Measurements from ENCODE around the gene DPRX.
"Not testable (repeated sequence)": the region's sequence is repeated elsewhere in the genome, so short reads cannot be mapped to it uniquely, and the experiment has no call there.

Gene DPRX

DNA sequence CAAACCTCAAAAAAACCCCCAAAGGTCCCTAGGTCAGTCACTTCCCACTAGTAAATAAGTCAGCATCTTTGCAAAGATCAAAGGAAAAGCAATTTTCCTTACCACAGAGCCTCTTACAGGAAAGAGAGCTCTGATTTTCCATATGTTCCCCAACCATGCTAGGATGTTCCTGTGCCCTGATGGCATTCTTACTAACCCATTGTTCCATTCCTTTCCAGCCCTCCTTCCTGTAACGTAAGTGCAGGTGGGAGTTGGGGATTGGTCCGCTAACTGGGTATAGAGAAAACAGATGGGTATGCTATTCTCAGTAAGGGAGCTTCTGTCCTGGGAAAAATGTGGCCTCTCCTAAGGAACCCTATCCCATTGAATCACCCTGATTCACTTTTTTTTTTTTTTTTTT, 14.3 kb downstream of the DPRX start:
- DNase-seq (ENCODE audit: low spot score), result no peak

DNA sequence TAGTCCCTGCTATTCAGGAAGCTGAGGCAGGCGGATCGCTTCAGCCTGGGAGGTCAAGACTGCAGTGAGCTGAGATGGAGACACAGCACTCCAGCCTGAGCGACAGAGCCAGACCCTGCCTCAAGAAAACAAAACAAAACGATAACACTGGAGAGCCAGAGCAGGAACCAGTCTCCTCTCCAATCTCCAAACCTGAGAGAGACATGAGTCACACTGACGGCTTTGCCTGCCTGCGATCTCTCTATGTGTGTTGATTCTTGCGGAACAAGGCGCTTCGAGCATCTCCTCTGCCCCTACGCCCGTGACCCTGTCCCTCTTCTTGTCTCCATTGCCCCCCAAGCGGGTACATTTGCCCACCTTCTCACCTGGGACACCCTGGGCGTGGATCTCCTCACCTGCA, 15.6 kb downstream of the DPRX start:
- DNase-seq (ENCODE audit: low spot score), result no peak

DNA sequence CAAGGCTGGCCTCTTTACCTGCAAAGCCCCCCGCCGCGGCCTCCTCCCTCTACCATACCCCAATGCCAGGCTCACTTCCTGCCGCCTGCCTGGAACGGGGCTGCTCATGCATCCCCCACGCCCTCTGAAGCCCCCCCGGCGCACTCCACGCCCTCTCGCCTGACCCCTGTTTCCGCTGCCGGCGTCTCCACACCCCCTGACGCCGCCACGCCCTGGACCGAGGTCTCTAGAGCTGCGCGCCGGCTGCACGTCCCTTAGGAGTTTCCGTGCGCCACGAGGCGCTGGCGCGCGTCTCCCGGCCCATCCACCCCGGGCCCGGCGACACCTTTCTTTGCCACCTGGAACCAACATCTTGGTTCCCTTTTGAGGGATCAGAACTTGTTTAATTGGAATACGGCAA, 16.0 kb downstream of the DPRX start:
- DNase-seq (ENCODE audit: low spot score), result no peak

DNA sequence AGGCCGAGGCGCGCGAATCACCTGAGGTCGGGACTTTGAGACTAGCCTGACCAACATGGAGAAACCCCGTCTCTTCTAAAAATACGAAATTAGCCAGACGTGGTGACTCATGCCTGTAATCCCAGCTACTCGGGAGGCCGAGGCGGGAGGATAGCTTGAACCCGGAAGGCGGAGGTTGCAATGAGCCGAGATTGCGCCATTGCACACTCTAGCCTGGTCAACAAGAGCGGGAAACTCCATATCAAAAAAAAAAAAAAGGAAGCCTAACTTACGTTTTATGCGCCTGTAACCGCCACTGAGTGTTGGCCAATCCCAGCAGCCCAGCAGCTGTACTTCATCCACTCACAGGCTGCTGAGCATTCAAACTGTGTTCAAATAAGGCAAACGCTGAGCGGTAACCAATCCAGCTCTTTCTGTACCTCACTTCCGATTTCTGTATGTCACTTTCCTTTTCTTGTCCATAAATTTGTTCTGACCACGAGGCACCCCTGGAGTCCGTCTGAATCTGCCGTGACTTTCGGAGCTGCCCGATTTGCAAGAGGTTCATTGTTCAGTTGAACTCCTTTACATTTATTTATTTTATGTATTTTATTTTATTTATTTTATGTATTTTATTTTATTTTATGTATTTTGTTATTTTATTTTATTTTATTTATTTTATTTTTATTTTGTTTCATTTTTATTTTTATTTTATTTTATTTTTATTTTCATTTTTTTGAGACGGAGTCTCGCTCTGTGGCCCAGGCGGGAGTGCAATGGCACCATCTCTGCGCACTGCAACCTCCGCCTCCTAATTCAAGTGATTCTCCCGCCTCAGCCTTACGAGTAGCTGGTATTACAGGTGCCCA, 18.2 kb downstream of the DPRX start:
- DNase-seq (ENCODE audit: low spot score), result no peak

DNA sequence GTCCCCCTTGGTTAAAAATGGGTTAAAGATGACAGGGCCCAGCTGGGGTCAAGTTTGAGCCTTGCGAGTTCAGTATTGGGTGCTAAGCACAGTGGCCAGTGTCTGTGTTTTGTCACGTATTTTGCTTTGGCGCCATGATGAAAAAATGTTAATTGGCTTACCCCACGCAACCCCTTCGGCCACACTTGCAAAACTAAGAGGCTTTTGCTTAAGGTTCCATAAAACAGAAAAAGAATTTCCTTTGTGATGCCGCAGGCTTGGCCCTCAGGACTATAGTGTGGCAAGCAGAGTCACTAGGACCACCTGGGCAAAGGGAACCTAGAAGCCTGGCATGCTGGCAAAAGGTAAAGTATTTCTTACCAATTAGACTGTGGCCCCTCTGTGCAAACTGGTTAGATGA, 20.7 kb downstream of the DPRX start:
- DNase-seq (ENCODE audit: low spot score), result no peak

DNA sequence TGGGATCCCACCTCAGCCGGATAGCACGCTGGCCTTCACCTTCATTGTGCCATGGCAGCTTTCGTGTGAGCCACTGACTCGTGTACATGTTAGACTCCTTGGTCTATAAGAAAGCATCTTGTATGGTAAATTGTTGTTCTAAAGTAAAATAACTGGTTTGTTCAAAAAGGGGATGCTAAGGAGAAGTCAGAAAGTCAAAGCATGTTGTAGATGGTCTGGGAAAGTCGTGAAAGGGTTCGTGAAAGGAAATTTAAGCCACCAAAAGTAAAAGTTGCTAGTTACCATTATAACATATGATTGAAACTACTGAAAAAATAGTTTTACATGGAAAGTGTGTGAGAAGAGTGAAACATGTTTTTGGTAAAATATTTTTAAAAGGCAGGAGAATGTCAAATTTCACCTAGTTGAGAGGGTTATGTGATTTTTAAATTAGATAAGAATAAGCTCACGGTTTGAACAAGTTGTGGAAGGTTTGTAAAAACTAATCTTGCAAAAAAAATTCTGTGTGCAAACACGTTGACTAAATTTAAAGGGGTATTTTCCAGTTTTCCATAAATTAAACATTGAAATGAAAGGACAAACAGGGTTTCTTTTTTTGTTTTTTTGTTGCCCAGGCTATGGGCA, 23.4 kb downstream of the DPRX start:
- DNase-seq (ENCODE audit: low spot score), result no peak

DNA sequence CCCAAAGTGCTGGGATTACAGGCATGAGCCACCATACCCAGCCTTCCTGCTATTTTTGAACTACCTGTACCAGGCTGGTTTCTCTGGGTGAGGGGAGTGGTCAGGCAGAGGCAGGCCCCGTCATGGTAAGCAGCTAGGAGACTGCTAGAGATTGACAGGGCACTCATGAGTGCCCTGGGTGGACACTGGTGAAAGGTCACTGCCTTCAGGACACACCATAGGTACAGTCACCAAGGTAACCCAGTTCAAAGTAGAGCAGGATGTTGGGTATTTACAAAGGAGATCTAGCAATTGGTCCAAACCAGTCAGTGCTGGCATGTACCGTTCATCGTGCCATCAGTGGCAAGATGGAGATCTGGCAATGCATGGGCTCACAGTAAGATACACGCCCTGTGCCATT, 25.5 kb downstream of the DPRX start:
- DNase-seq (ENCODE audit: low spot score), result no peak

DNA sequence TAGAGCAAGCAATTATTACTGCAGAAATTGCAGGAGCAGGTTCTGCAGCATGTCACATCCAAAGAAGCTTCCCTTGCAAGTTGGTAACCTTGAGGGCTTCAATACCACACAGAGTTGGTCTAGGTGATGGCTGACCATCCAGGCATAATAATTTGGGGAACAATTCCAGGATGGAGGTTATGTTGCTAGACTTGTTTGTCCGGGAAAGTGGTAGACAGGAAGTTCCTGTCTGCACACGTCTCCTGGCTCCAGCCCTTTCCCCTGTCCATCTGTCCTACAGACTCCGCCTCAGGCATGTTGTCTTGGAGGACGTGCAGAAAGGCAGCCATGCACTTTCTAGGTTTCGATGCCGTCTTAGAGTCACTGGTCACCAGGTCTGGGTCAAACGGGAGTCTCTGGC, 26.0 kb downstream of the DPRX start:
- DNase-seq (ENCODE audit: low spot score), result no peak

DNA sequence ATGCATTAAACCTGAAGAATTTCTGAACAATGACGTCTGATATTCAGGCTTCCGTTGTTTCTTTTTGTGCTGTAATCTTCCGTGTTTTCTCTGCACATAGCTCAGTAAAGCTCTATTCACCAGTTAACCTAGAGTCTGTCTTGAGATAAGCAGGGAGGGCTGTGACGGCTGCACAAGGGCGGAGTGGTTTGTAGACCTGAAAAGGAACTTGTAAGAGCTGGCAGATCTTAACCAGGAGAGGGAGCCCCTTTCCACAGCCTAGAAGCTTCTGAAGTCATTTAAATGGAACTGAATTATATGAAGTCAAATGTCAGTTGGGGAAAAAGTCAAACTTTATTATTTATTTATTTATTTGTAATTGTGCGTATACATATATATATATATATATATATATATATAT, 27.5 kb downstream of the DPRX start:
- no peak for DNase-seq (ENCODE audit: low spot score)

DNA sequence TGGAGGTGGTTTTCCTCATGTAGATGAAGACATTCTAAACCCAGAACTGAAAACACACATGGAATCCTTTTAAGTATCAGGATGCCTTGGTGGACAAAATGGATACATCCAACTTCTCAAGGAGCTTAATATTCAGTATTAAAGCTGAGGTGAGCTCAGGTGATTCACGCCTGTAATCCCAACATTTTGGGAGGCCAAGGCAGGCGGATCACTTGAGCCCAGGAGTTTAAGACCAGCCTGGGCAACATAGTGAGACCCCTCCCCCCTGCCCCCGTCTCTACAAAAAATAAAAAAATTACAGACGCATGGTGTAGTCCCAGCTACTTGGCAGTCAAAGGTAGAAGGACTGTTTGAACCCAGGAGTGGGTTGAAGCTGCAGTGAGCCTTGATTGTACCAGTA, 28.8 kb downstream of the DPRX start:
- DNase-seq (ENCODE audit: low spot score), result no peak

DNA sequence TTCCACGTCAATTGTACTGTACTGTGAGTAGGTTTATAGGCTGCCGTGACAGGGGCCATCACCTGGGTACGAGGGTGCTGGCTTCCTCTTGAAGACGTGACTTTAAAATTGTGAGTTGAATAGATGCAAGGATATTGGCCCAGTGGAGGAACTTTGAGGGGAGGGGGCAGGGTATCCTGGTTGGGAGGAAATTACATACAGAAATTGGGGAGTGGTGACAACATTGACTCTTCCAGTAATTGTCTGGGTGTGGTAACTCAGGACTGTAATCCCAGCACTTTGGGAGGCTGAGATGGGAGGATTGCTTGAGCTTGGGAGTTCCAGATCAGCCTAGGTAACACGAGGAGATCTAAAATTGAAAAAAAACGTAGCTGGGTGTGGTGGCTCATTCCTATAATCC, 30.4 kb downstream of the DPRX start:
- no peak for DNase-seq (ENCODE audit: low spot score)

DNA sequence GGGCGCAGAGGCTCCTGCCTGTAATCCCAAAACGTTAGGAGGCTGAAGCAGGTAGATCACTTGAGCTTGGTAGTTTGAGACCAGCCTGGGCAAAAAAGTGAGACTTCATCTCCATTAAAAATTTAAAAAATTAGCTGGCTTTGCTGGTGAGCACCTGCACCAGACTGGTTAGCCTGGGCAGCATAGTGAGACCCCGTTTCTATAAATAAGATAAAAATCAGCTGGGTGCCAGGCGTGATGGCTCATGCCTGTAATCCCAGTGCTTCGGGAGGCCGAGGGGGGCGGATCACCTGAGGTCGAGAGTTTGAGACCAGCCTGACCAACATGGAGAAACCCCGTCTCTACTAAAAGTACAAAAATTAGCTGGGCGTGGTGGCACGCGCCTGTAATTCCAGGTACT, 32.4 kb downstream of the DPRX start:
- DNase-seq (ENCODE audit: low spot score), result no peak

DNA sequence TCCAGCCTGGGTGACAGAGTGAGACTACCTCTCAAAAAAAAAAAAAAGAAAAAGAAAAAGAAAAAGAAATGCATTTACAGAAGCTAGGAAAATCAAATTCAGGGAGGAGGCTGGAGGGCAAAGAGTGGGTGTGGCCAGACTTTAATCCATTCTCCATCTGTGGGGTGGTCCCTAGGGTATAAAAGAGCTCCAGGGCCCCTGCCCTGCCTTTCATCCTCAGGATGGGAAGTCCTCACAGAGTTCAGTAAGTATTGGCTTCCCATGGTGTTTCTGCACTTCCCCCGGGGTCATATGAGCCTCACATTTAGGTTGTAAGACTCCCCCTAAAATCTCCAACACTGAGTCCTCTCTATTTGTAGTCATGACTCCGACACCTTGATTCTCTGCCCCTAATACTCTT, 33.0 kb downstream of the DPRX start:
- DNase-seq (ENCODE audit: low spot score), result no peak

DNA sequence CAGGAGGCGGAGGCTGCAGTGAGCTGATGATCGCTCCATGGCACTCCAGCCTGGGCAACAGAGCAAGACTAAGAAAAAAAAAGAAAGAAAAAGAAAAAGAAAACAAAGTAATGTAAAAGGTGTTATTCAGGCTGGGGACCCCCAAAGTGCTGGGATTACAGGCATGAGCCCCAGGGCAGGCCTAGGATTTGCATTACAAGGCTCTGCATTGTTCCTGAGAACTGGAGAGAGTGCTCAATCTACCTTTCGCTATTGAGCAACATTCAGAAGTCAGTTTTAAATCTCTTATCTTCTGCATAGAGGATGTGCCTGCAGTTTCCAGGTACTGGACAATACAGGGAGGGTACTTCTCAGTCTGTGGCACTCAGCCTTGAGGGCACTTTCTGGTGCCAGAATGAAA, 34.5 kb downstream of the DPRX start:
- not testable (repeated sequence) for DNase-seq (ENCODE audit: low spot score)

DNA sequence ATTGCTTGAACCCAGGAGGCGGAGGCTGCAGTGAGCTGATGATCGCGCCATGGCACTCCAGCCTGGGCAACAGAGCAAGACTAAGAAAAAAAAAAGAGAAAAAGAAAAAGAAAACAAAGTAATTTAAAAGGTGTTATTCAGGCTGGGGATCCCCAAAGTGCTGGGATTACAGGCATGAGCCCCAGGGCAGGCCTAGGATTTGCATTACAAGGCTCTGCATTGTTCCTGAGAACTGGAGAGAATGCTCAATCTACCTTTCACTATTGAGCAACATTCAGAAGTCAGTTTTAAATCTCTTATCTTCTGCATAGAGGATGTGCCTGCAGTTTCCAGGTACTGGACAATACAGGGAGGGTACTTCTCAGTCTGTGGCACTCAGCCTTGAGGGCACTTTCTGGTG, 37.0 kb downstream of the DPRX start:
- DNase-seq (ENCODE audit: low spot score), result not testable (repeated sequence)

DNA sequence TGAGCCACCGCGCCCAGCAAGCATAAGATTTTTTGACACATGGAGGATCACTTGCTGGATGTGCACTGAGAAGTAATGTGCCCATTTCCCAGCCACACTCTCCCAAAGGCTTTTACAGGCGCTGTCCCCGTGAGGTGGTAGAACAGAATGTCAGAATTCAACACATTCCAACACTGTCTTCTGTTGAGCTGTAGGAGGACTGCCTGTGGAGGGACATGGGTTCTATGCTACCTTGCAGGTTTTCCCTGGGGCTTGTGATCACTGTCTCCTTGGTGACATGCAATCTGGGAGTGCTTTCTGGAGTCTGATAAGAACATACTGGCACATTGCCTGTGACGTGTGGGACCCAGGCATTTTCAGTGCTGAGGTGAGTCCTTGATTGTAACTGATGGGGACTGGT, 38.5 kb downstream of the DPRX start:
- no peak for DNase-seq (ENCODE audit: low spot score)

DNA sequence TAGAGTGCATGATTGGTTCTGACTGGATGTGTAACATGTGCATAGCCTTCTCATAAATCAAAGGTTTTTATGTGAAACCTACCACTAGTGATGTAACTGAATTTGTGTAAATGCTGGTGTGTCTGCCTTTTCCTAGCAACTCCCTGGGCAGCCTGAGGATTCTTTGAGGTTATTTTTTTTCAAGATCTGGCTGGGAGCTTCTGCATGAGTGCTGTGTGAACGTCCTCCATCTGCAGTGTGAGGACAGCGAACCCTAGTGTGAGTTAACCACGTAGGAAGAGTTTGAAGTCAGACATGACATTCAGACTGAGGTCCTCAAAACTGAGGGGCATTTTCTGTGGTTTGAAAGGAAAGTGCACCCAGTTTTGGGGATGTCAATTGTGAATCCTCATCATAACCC, 39.9 kb downstream of the DPRX start:
- DNase-seq (ENCODE audit: low spot score), result no peak

All from CD4-positive, alpha-beta T cell treated with Interleukin-2 at 100 ng/mL for 4 hours (primary cell).